Activated T-helper 1 cell treated with anti-CD3 and anti-CD28 coated beads, Interleukin-12 subunit alpha, Interleukin-12 subunit beta, Interleukin-2, Interleukin-4 antibody, amounts not matched to agents 30 ng/mL and 10 ng/mL and 1 ng/mL, durations not matched to agents 14 hours and 24 hours and 36 hours (primary cell): ENCODE measurements around the gene FOXP1. TPM values are rescaled to one million over a fixed set of nuclear protein-coding genes. Genes with fewer than 3 reads are reported as not detected.

Experiments
- DNase-seq: peaks from one replicate; pipeline ENCODE4 v3.0.0; 2021; ENCODE audit warnings: low spot score
- H3K27ac Mint-ChIP-seq: one replicate; pipeline ENCODE4 v1.8.0; 2021; ENCODE audit warnings: mild to moderate bottlenecking, mixed read lengths
- H3K27me3 Mint-ChIP-seq: one replicate; pipeline ENCODE4 v1.8.0; 2022; ENCODE audit warnings: mild to moderate bottlenecking, moderate library complexity, mixed read lengths; ENCODE audit not compliant: insufficient read depth
- H3K36me3 Mint-ChIP-seq: one replicate; pipeline ENCODE4 v1.8.0; 2021; ENCODE audit warnings: low read depth, mixed read lengths
- H3K4me1 Mint-ChIP-seq: one replicate; pipeline ENCODE4 v1.8.0; 2021; ENCODE audit warnings: low read depth, mixed read lengths
- H3K4me3 Mint-ChIP-seq: one replicate; pipeline ENCODE4 v1.8.0; 2021; ENCODE audit warnings: mild to moderate bottlenecking, moderate library complexity, mixed read lengths
- H3K9me3 Mint-ChIP-seq: one replicate; pipeline ENCODE4 v1.8.0; 2021; ENCODE audit warnings: mixed read lengths
- intact Hi-C: fragments of 100-400 bp; cut with micrococcal nuclease; formaldehyde crosslinking; loops from one replicate; pipeline ENCODE4 v1.15.1; 2024
- total RNA-seq: library from RNA; stranded (reverse); gene quantifications from 2 replicates; pipeline ENCODE4 v1.2.3, GENCODE V29; 2022

FOXP1 gene
- total RNA-seq, 1 donor from 2014 or later = 97.6 TPM

- peaks cover 2% of the 10 kb centered on the region for H3K27me3 Mint-ChIP-seq
- H3K27ac Mint-ChIP-seq = no peak overlapping the region
- H3K4me1 Mint-ChIP-seq = peaks cover 77% of the 10 kb centered on the region
- H3K9me3 Mint-ChIP-seq = peaks cover 2% of the 10 kb centered on the region
- intact Hi-C loops = no loop called here
- no peak overlapping the region for H3K4me3 Mint-ChIP-seq
- DNase-seq = no peak
- peaks cover 19% of the 10 kb centered on the region for H3K36me3 Mint-ChIP-seq
Observed at GRCh38 chr3:71078199-71078598, 505.3 kb downstream of the FOXP1 start.

- peaks cover 73% of the 10 kb centered on the region for H3K4me1 Mint-ChIP-seq
- no peak overlapping the region for H3K27ac Mint-ChIP-seq
- peaks cover 15% of the 10 kb centered on the region for H3K36me3 Mint-ChIP-seq
- H3K4me3 Mint-ChIP-seq = no peak overlapping the region
- no peak for DNase-seq
- peaks cover 2% of the 10 kb centered on the region for H3K27me3 Mint-ChIP-seq
- no peaks in the 10 kb centered on the region for H3K9me3 Mint-ChIP-seq
- intact Hi-C loops = no loop called here
Observed at GRCh38 chr3:71077070-71077469, 506.5 kb downstream of the FOXP1 start.

- intact Hi-C loops = no loop called here
- H3K4me3 Mint-ChIP-seq = no peak overlapping the region
- H3K36me3 Mint-ChIP-seq = peaks cover 15% of the 10 kb centered on the region
- H3K27me3 Mint-ChIP-seq = peaks cover 2% of the 10 kb centered on the region
- H3K27ac Mint-ChIP-seq = no peak overlapping the region
- no peaks in the 10 kb centered on the region for H3K9me3 Mint-ChIP-seq
- H3K4me1 Mint-ChIP-seq = peaks cover 71% of the 10 kb centered on the region
- no peak for DNase-seq
Observed at GRCh38 chr3:71076361-71077002, 507.0 kb downstream of the FOXP1 start.

- H3K27me3 Mint-ChIP-seq = peaks cover 2% of the 10 kb centered on the region
- intact Hi-C loops = no loop called here
- no peak for DNase-seq
- H3K27ac Mint-ChIP-seq = no peak overlapping the region
- peaks cover 12% of the 10 kb centered on the region for H3K36me3 Mint-ChIP-seq
- peaks cover 71% of the 10 kb centered on the region for H3K4me1 Mint-ChIP-seq
- no peaks in the 10 kb centered on the region for H3K9me3 Mint-ChIP-seq
- no peak overlapping the region for H3K4me3 Mint-ChIP-seq
Observed at GRCh38 chr3:71075494-71075893, 508.0 kb downstream of the FOXP1 start.

GRCh38 chr3:71074423-71074822, 509.1 kb downstream of the FOXP1 start:
- peaks cover 71% of the 10 kb centered on the region for H3K4me1 Mint-ChIP-seq
- intact Hi-C loops = loop anchor here (5.0 kb wide), 1 partner anchor 522 kb away; no protein-coding TSS in a partner anchor
- peaks cover 13% of the 10 kb centered on the region for H3K36me3 Mint-ChIP-seq
- no peak for DNase-seq
- H3K4me3 Mint-ChIP-seq = no peak overlapping the region
- no peaks in the 10 kb centered on the region for H3K9me3 Mint-ChIP-seq
- H3K27me3 Mint-ChIP-seq = peaks cover 2% of the 10 kb centered on the region
- H3K27ac Mint-ChIP-seq = no peak overlapping the region

- no peak for DNase-seq
- no peak overlapping the region for H3K4me3 Mint-ChIP-seq
- H3K4me1 Mint-ChIP-seq = peaks cover 70% of the 10 kb centered on the region
- H3K36me3 Mint-ChIP-seq = peaks cover 13% of the 10 kb centered on the region
- peaks cover 2% of the 10 kb centered on the region for H3K27me3 Mint-ChIP-seq
- intact Hi-C loops = loop anchor here (5.0 kb wide), 1 partner anchor 521 kb away; no protein-coding TSS in a partner anchor
- no peak overlapping the region for H3K27ac Mint-ChIP-seq
- H3K9me3 Mint-ChIP-seq = no peaks in the 10 kb centered on the region
Observed at GRCh38 chr3:71072986-71073385, 510.5 kb downstream of the FOXP1 start.

GRCh38 chr3:71072287-71072686, 511.2 kb downstream of the FOXP1 start:
- peaks cover 2% of the 10 kb centered on the region for H3K27me3 Mint-ChIP-seq
- intact Hi-C loops = loop anchor here (5.0 kb wide), 1 partner anchor 520 kb away; no protein-coding TSS in a partner anchor
- no peak overlapping the region for H3K4me3 Mint-ChIP-seq
- H3K27ac Mint-ChIP-seq = no peak overlapping the region
- H3K36me3 Mint-ChIP-seq = peaks cover 13% of the 10 kb centered on the region
- no peaks in the 10 kb centered on the region for H3K9me3 Mint-ChIP-seq
- peaks cover 69% of the 10 kb centered on the region for H3K4me1 Mint-ChIP-seq
- DNase-seq = no peak

GRCh38 chr3:71070497-71071463, 512.7 kb downstream of the FOXP1 start:
- DNase-seq = no peak
- peaks cover 8% of the 10 kb centered on the region for H3K36me3 Mint-ChIP-seq
- no peak overlapping the region for H3K27ac Mint-ChIP-seq
- no peak overlapping the region for H3K4me3 Mint-ChIP-seq
- H3K27me3 Mint-ChIP-seq = no peaks in the 10 kb centered on the region
- peaks cover 74% of the 10 kb centered on the region for H3K4me1 Mint-ChIP-seq
- intact Hi-C loops = loop anchor here (1.0 to 5.0 kb wide), 2 partner anchors 10 to 518 kb away; no protein-coding TSS in a partner anchor
- no peaks in the 10 kb centered on the region for H3K9me3 Mint-ChIP-seq

GRCh38 chr3:71069797-71070196, 513.7 kb downstream of the FOXP1 start:
- Mint-ChIP-seq H3K27ac (peak overlapping the region; percentile 6), H3K27me3 (no peaks in the 10 kb centered on the region), H3K36me3 (peaks cover 7% of the 10 kb centered on the region), H3K4me3 (no peak overlapping the region), H3K9me3 (no peaks in the 10 kb centered on the region), H3K4me1 (peaks cover 72% of the 10 kb centered on the region)
- intact Hi-C loops = loop anchor here (1.0 to 10.0 kb wide), 7 partner anchors 11 to 1865 kb away; partner anchors contain the start of gene SHQ1
- peak; percentile 33 for DNase-seq

- Mint-ChIP-seq H3K36me3 (peaks cover 2% of the 10 kb centered on the region), H3K27me3 (no peaks in the 10 kb centered on the region), H3K4me3 (peak overlapping the region; percentile 10), H3K4me1 (peaks cover 60% of the 10 kb centered on the region), H3K27ac (no peak overlapping the region), H3K9me3 (no peaks in the 10 kb centered on the region)
- intact Hi-C loops = loop anchor here (1.0 to 10.0 kb wide), 8 partner anchors 18 to 1863 kb away; partner anchors contain the start of gene SHQ1
- no peak for DNase-seq
Observed at GRCh38 chr3:71067977-71068654, 515.4 kb downstream of the FOXP1 start.

- peak overlapping the region; percentile 92 for H3K27ac Mint-ChIP-seq
- DNase-seq = no peak
- H3K27me3 Mint-ChIP-seq = no peaks in the 10 kb centered on the region
- H3K36me3 Mint-ChIP-seq = peaks cover 8% of the 10 kb centered on the region
- intact Hi-C loops = loop anchor here (1.0 to 10.0 kb wide), 6 partner anchors 10 to 1862 kb away; partner anchors contain the start of gene SHQ1
- H3K9me3 Mint-ChIP-seq = no peaks in the 10 kb centered on the region
- peak overlapping the region; percentile 87 for H3K4me3 Mint-ChIP-seq
- peaks cover 60% of the 10 kb centered on the region for H3K4me1 Mint-ChIP-seq
Observed at GRCh38 chr3:71066849-71067261, 516.7 kb downstream of the FOXP1 start.

- no peaks in the 10 kb centered on the region for H3K27me3 Mint-ChIP-seq
- peak overlapping the region; percentile 92 for H3K27ac Mint-ChIP-seq
Observed at GRCh38 chr3:71066356-71066755, 517.2 kb downstream of the FOXP1 start.

More at GRCh38 chr3:71066356-71066755, 517.2 kb downstream of the FOXP1 start:
- peak overlapping the region; percentile 87 for H3K4me3 Mint-ChIP-seq
- peaks cover 59% of the 10 kb centered on the region for H3K4me1 Mint-ChIP-seq
- H3K36me3 Mint-ChIP-seq = peaks cover 9% of the 10 kb centered on the region
- H3K9me3 Mint-ChIP-seq = no peaks in the 10 kb centered on the region
- intact Hi-C loops = loop anchor here (1.0 to 10.0 kb wide), 6 partner anchors 9 to 1862 kb away; partner anchors contain the start of gene SHQ1
- peak; percentile 28 for DNase-seq
